ENCODE results near the gene KRTAP21-3. TPM values are rescaled to one million over a fixed set of nuclear protein-coding genes. Genes with fewer than 3 reads are reported as not detected.

The KRTAP21-3 gene
- total and polyA plus RNA-seq, 2 donors from 2014 or later, result not detected

DNA sequence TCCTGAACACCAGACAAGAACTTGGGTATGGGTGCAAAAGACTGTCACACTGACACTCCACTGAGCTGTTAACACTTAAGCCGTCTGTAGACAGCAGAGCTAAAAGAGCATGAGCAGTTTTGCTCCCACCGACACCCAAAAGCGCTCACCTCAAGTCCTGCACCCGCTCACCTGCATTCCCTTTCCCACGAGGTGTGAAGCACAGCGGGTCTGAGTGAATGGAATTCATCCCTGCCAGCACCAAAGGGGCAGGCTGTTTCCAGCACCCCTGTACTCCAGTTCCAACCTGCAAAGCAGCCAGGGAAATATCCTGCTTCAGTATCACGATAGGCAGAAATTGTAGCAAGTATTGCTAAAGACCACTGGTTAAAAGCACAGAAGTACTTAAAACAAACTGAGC is 28.8 kb downstream of the KRTAP21-3 start:
- H3K9me3 ChIP-seq (ENCODE audit: control insufficient read depth in 2 of 3, insufficient read depth in 1 of 3, low read length in 3 of 3), result peaks cover 0 to 2% (median 0%) of the 10 kb centered on the region in 3 donors
- H3K4me1 ChIP-seq (ENCODE audit: control insufficient read depth in 2 of 3, insufficient read depth in 2 of 3, low read depth in 1 of 3, low read length in 3 of 3), result no peaks in the 10 kb centered on the region
- H3K27me3 ChIP-seq (ENCODE audit: control insufficient read depth, insufficient read depth, low read length), result no peaks in the 10 kb centered on the region
- H3K36me3 ChIP-seq (ENCODE audit: control insufficient read depth in 2 of 3, insufficient read depth in 3 of 3, low read length in 3 of 3), result no peaks in the 10 kb centered on the region
- TF ChIP-seq, protein P1, sequence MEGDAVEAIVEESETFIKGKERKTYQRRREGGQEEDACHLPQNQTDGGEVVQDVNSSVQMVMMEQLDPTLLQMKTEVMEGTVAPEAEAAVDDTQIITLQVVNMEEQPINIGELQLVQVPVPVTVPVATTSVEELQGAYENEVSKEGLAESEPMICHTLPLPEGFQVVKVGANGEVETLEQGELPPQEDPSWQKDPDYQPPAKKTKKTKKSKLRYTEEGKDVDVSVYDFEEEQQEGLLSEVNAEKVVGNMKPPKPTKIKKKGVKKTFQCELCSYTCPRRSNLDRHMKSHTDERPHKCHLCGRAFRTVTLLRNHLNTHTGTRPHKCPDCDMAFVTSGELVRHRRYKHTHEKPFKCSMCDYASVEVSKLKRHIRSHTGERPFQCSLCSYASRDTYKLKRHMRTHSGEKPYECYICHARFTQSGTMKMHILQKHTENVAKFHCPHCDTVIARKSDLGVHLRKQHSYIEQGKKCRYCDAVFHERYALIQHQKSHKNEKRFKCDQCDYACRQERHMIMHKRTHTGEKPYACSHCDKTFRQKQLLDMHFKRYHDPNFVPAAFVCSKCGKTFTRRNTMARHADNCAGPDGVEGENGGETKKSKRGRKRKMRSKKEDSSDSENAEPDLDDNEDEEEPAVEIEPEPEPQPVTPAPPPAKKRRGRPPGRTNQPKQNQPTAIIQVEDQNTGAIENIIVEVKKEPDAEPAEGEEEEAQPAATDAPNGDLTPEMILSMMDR (IDR thresholded peaks at IDR 0.05; ENCODE audit: borderline replicate concordance, extremely low read depth, insufficient read depth), result no peak
- no peak for FAIRE-seq
- intact Hi-C loops (cut with DNase I), result no loop called here
- DNase-seq, result no peak
- H3K4me3 ChIP-seq (ENCODE audit: low read length in 3 of 3), result no peak overlapping the region
- H3K9ac ChIP-seq (ENCODE audit: low read length in 3 of 3), result no peak overlapping the region
- no peak overlapping the region for H3K27ac ChIP-seq (ENCODE audit: low read depth in 2 of 2, low read length in 2 of 2)

DNA sequence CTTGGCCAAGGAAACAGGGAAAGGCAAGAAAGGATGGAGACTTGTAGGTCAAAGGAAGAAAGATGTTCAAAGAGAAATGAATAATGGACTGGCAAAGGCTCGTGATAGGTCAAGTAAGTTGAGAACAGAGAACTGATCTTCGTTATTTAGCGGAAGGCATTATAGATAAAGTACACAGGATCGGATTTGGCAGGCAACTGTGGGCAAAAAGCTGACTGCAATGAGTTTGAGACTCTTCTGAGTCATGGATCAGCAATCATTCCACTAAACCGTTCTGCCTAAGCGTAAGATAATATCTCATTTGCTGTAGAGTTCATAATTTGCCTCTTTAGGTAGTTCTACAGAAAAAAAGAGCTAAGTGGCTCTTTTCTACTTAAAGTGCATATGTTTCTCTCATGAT is 34.1 kb downstream of the KRTAP21-3 start:
- Histone ChIP-seq H3K4me1 (ENCODE audit: control insufficient read depth in 2 of 3, insufficient read depth in 2 of 3, low read depth in 1 of 3, low read length in 3 of 3) (no peaks in the 10 kb centered on the region), H3K9me3 (ENCODE audit: control insufficient read depth in 2 of 3, insufficient read depth in 1 of 3, low read length in 3 of 3) (peaks cover 0 to 2% (median 0%) of the 10 kb centered on the region in 3 donors), H3K27me3 (ENCODE audit: control insufficient read depth, insufficient read depth, low read length) (no peaks in the 10 kb centered on the region), H3K9ac (ENCODE audit: low read length in 3 of 3) (no peak overlapping the region), H3K4me3 (ENCODE audit: low read length in 3 of 3) (no peak overlapping the region), H3K27ac (ENCODE audit: low read depth in 2 of 2, low read length in 2 of 2) (no peak overlapping the region), H3K36me3 (ENCODE audit: control insufficient read depth in 2 of 3, insufficient read depth in 3 of 3, low read length in 3 of 3) (no peaks in the 10 kb centered on the region)
- intact Hi-C loops (cut with DNase I), result no loop called here
- FAIRE-seq (no peak), DNase-seq (no peak)
- TF ChIP-seq, protein P1 (IDR thresholded peaks at IDR 0.05; ENCODE audit: borderline replicate concordance, extremely low read depth, insufficient read depth), result no peak

DNA sequence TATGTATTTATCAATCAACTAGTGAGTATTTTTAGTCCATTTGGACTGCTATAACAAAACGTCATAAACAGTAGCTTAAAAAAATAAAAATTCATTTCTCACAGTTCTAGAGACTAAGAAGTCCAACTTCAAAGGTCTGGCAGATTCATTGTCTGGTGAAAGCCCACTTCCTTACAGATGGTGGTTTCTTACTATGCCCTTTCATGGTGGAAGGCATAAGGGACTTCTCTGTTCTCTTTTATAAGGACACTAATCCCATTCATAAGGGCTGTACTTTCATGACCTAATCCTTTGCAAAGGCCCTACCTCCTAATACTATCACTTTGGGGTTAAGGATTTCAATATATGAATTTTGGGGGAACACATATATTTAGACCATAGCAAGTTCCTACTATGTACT is 38.0 kb downstream of the KRTAP21-3 start:
- H3K27ac ChIP-seq (ENCODE audit: low read depth in 2 of 2, low read length in 2 of 2), result no peak overlapping the region
- TF ChIP-seq, protein P1 (IDR thresholded peaks at IDR 0.05; ENCODE audit: borderline replicate concordance, extremely low read depth, insufficient read depth), result no peak
- FAIRE-seq, result no peak
- H3K27me3 ChIP-seq (ENCODE audit: control insufficient read depth, insufficient read depth, low read length), result no peaks in the 10 kb centered on the region
- intact Hi-C loops (cut with DNase I), result no loop called here
- H3K9ac ChIP-seq (ENCODE audit: low read length in 3 of 3), result no peak overlapping the region
- no peaks in the 10 kb centered on the region for H3K36me3 ChIP-seq (ENCODE audit: control insufficient read depth in 2 of 3, insufficient read depth in 3 of 3, low read length in 3 of 3)
- H3K4me1 ChIP-seq (ENCODE audit: control insufficient read depth in 2 of 3, insufficient read depth in 2 of 3, low read depth in 1 of 3, low read length in 3 of 3), result no peaks in the 10 kb centered on the region
- H3K4me3 ChIP-seq (ENCODE audit: low read length in 3 of 3), result no peak overlapping the region
- no peak for DNase-seq
- H3K9me3 ChIP-seq (ENCODE audit: control insufficient read depth in 2 of 3, insufficient read depth in 1 of 3, low read length in 3 of 3), result no peaks in the 10 kb centered on the region

DNA sequence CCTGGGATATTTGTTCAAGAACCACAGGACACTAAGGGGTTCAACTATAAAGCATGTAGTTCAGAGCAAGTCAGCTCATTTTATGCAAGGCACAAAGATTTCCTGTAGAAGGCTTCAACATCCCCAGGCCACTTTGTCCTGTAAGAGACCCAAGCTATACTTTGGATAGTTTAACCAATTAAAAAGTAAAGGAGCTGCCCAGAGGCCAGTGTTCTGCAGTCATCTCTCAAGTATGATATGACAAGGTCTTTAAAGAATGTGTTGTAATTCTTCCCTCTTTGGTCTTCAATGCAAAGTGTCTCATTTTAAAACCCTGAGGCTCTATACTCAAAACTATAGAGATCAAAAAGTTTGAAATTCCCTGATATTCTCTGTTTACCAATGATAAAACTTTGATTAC is 41.8 kb downstream of the KRTAP21-3 start:
- Histone ChIP-seq H3K27ac (ENCODE audit: low read depth in 2 of 2, low read length in 2 of 2) (no peak overlapping the region), H3K9me3 (ENCODE audit: control insufficient read depth in 2 of 3, insufficient read depth in 1 of 3, low read length in 3 of 3) (peaks cover 0 to 3% (median 0%) of the 10 kb centered on the region in 3 donors), H3K9ac (ENCODE audit: low read length in 3 of 3) (no peak overlapping the region), H3K4me1 (ENCODE audit: control insufficient read depth in 2 of 3, insufficient read depth in 2 of 3, low read depth in 1 of 3, low read length in 3 of 3) (no peaks in the 10 kb centered on the region), H3K27me3 (ENCODE audit: control insufficient read depth, insufficient read depth, low read length) (no peaks in the 10 kb centered on the region), H3K36me3 (ENCODE audit: control insufficient read depth in 2 of 3, insufficient read depth in 3 of 3, low read length in 3 of 3) (no peaks in the 10 kb centered on the region), H3K4me3 (ENCODE audit: low read length in 3 of 3) (no peak overlapping the region)
- no peak for DNase-seq
- intact Hi-C loops (cut with DNase I), result no loop called here
- TF ChIP-seq, protein P1 (IDR thresholded peaks at IDR 0.05; ENCODE audit: borderline replicate concordance, extremely low read depth, insufficient read depth), result no peak
- FAIRE-seq, result no peak

Data from kidney (tissue), 14 donors.